Right lobe of liver (tissue), 4 donors: ENCODE results near the gene C11orf58.

Experiments
- POLR2A ChIP-seq: fragments of 450-650 bp; IDR thresholded peaks from one replicate; pipeline ENCODE4 v1.6.1; 2017; ENCODE audit warnings: antibody characterized with exemption, mild to moderate bottlenecking
- TF ChIP-seq, protein P1 (sequence below), 4 donors: fragments of 200-600 bp in 3 of 4; fragments of 450-650 bp in 1 of 4; IDR thresholded peaks; one replicate each; pipeline versions ENCODE4 v1.5.1 to v1.8.0; 2016 to 2022; ENCODE audit warnings: antibody characterized with exemption in 4 of 4, mild to moderate bottlenecking in 2 of 4
- donor health status: DM: no; HTN: no; CAD: no.
- donor health status: DM: no; HTN: no; CAD: no.
- donor health status: DM: no; HTN: yes; CAD: no.

DNA sequence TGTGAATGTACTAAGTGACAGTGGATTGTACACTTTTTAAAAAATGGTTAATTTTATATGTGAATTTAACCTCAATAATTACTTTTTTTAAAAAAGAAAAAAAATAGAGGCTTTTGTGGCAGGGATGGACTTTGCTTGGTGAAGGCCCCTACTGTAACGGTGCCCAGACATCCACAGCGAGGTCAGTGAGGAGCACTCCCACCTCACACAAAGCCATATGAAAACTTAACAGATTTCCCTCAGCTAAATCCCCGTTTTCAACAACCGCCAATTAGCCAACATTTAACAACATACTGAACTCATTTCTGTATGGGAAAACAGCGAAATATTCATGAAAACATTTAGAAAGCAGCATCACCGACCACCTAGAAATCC, 642 bp upstream of the C11orf58 start:
- TF ChIP-seq, protein P1, sequence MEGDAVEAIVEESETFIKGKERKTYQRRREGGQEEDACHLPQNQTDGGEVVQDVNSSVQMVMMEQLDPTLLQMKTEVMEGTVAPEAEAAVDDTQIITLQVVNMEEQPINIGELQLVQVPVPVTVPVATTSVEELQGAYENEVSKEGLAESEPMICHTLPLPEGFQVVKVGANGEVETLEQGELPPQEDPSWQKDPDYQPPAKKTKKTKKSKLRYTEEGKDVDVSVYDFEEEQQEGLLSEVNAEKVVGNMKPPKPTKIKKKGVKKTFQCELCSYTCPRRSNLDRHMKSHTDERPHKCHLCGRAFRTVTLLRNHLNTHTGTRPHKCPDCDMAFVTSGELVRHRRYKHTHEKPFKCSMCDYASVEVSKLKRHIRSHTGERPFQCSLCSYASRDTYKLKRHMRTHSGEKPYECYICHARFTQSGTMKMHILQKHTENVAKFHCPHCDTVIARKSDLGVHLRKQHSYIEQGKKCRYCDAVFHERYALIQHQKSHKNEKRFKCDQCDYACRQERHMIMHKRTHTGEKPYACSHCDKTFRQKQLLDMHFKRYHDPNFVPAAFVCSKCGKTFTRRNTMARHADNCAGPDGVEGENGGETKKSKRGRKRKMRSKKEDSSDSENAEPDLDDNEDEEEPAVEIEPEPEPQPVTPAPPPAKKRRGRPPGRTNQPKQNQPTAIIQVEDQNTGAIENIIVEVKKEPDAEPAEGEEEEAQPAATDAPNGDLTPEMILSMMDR (IDR thresholded peaks at IDR 0.05), result no peak
- TF ChIP-seq POLR2A, result no peak
